Fibroblast of pulmonary artery (primary cell): ENCODE measurements around the gene PCDHA5.
"Not testable (repeated sequence)": the region's sequence is repeated elsewhere in the genome, so short reads cannot be mapped to it uniquely, and the experiment has no call there.

Source experiments
- DNase-seq: peaks from one replicate; pipeline ENCODE4 v3.0.0-alpha.2; 2010; ENCODE audit warnings: low read depth
- H3K4me3 ChIP-seq: replicated peaks from 2 replicates; pipeline ENCODE4 v1.5.1; 2011; ENCODE audit warnings: low read depth, mild to moderate bottlenecking, control low read depth, low read length, moderate library complexity
- TF ChIP-seq, protein P1 (sequence below): IDR thresholded peaks from 2 replicates; pipeline ENCODE4 v1.5.1; 2011; ENCODE audit warnings: mild to moderate bottlenecking, control low read depth, low read length, inconsistent platforms; ENCODE audit errors: missing control alignments

The PCDHA5 gene

DNA sequence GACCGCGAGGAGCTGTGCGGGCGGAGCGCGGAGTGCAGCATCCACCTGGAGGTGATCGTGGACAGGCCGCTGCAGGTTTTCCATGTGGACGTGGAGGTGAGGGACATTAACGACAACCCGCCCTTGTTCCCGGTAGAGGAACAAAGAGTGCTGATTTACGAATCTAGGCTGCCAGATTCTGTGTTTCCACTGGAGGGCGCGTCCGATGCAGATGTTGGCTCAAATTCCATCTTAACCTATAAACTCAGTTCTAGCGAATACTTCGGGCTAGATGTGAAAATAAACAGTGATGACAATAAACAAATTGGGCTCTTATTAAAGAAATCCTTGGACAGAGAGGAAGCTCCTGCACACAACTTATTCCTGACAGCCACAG lies 6.9 kb downstream of the PCDHA5 start:
- no peak overlapping the region for H3K4me3 ChIP-seq
- TF ChIP-seq, protein P1, sequence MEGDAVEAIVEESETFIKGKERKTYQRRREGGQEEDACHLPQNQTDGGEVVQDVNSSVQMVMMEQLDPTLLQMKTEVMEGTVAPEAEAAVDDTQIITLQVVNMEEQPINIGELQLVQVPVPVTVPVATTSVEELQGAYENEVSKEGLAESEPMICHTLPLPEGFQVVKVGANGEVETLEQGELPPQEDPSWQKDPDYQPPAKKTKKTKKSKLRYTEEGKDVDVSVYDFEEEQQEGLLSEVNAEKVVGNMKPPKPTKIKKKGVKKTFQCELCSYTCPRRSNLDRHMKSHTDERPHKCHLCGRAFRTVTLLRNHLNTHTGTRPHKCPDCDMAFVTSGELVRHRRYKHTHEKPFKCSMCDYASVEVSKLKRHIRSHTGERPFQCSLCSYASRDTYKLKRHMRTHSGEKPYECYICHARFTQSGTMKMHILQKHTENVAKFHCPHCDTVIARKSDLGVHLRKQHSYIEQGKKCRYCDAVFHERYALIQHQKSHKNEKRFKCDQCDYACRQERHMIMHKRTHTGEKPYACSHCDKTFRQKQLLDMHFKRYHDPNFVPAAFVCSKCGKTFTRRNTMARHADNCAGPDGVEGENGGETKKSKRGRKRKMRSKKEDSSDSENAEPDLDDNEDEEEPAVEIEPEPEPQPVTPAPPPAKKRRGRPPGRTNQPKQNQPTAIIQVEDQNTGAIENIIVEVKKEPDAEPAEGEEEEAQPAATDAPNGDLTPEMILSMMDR, result no peak
- no peak for DNase-seq

DNA sequence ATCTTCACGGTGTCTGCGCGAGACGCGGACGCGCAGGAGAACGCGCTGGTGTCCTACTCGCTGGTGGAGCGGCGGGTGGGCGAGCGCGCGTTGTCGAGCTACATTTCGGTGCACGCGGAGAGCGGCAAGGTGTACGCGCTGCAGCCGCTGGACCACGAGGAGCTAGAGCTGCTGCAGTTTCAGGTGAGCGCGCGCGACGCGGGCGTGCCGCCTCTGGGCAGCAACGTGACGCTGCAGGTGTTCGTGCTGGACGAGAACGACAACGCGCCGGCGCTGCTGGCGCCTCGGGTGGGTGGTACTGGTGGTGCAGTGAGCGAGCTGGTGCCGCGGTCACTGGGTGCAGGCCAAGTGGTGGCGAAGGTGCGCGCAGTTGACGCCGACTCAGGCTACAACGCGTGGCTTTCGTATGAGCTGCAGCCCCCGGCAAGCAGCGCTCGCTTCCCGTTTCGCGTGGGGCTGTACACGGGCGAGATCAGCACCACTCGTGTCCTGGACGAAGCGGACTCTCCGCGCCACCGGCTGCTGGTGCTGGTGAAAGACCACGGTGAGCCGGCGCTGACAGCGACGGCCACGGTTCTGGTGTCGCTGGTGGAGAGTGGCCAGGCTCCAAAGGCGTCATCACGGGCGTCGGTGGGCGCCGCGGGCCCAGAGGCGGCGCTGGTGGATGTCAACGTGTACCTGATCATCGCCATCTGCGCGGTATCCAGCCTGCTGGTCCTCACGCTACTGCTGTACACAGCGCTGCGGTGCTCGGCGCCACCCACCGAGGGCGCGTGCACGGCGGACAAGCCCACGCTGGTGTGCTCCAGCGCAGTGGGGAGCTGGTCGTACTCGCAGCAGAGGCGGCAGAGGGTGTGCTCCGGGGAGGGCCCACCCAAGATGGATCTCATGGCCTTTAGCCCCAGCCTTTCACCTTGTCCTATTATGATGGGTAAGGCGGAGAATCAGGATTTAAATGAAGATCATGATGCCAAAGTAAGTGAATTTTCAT lies 8.4 kb downstream of the PCDHA5 start:
- not testable (repeated sequence) for H3K4me3 ChIP-seq, DNase-seq

DNA sequence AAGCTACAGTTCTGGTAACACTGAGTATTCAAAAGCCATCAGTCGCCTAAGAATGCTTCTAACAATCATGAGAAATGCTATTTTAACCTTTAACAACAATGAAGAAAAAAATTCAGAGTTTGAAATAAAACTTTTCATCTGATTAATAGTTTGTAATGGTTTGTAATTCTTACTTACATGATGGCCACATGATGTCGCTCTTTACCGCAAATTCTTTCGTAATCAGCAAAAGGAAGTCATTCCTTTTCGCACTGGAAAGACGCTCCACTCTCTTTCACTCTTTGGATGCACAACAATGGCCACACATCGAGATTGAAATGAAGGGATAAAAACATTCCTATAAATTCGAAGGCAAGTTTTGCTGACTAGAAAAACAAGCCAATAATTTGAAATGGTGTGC lies 12.6 kb downstream of the PCDHA5 start, which contains the start of gene PCDHA7:
PCDHA7 (plus strand) TSS at position 277 of the 400 bp plus-strand sequence; CDS start at position 392, 115 bp downstream.
- DNase-seq, result peak; percentile 40
- H3K4me3 ChIP-seq, result peak within 1 kb of the TSS; percentile 31
- TF ChIP-seq, protein P1, result peak; percentile 13

DNA sequence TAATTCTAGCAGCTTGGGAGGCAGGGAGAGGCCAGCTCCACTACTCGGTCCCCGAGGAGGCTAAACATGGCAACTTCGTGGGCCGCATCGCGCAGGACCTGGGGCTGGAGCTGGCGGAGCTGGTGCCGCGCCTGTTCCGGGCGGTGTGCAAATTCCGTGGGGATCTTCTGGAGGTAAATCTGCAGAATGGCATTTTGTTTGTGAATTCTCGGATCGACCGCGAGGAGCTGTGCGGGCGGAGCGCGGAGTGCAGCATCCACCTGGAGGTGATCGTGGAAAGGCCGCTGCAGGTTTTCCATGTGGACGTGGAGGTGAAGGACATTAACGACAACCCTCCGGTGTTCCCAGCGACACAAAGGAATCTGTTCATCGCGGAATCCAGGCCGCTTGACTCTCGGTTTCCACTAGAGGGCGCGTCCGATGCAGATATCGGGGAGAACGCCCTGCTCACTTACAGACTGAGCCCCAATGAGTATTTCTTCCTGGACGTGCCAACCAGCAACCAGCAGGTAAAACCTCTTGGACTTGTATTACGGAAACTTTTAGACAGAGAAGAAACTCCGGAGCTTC lies 13.1 kb downstream of the PCDHA5 start:
- peak overlapping the region; percentile 31 for H3K4me3 ChIP-seq
- DNase-seq, result not testable (repeated sequence)

DNA sequence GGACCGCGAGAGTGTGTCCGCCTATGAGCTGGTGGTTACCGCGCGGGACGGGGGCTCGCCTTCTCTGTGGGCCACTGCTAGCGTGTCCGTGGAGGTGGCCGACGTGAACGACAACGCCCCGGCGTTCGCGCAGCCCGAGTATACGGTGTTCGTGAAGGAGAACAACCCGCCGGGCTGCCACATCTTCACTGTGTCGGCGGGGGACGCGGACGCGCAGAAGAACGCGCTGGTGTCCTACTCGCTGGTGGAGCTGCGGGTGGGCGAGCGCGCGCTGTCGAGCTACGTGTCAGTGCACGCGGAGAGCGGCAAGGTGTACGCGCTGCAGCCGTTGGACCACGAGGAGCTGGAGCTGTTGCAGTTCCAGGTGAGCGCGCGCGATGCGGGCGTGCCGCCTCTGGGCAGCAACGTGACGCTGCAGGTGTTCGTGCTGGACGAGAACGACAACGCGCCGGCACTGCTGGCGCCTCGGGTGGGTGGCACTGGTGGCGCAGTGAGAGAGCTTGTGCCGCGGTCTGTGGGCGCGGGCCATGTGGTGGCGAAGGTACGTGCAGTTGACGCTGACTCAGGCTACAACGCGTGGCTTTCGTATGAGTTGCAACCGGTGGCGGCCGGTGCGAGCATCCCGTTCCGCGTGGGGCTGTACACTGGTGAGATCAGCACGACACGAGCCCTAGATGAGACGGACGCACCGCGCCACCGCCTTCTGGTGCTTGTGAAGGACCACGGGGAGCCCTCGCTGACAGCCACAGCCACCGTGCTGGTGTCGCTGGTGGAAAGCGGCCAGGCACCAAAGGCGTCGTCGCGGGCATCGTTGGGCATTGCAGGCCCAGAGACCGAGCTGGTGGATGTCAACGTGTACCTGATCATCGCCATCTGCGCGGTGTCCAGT lies 14.5 kb downstream of the PCDHA5 start:
- no peak overlapping the region for H3K4me3 ChIP-seq
- DNase-seq, result no peak
- TF ChIP-seq, protein P1, result no peak

DNA sequence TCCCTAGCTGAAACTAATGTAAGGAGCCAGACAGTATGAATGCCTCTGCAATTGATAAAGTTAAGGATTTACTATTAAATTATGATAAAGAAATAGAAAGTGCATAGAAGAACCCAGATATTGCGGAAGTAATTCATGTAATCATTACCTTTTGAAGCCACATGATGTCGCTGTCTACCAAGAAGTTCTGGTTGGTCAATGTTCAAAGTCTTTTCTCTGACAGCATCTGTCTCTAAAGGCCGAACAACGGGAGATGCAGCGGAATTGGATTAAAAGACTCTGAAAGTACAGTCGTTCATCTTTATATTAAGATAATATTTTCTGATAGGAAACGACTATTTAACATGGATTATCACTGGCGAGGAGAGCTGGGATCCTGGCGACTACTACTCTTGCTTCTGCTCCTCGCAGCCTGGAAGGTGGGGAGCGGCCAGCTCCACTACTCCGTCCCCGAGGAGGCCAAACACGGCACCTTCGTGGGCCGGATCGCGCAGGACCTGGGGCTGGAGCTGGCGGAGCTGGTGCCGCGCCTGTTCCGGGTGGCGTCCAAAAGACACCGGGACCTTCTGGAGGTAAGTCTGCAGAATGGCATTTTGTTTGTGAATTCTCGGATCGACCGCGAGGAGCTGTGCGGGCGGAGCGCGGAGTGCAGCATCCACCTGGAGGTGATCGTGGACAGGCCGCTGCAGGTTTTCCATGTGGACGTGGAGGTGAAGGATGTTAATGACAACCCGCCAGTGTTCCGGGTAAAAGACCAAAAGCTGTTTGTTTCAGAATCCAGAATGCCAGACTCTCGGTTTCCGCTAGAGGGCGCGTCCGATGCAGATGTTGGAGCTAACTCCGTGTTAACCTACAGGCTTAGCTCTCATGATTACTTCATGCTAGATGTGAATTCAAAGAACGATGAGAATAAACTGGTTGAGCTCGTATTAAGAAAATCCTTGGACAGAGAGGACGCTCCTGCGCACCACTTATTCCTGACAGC lies 19.9 kb downstream of the PCDHA5 start, which contains the start of gene PCDHA8:
PCDHA8 (plus strand) TSS at position 210 of the 985 bp plus-strand sequence; CDS start at position 345, 135 bp downstream.
- TF ChIP-seq, protein P1, result peak; percentile 6
- H3K4me3 ChIP-seq, result no peak within 1 kb of the TSS
- no peak for DNase-seq
